Stimulated activated naive CD8-positive, alpha-beta T cell treated with anti-CD3 and anti-CD28 coated beads, Interleukin-15, Interleukin-2, amounts not matched to agents 100 ng/mL and 50 ng/mL, for 24 hours (primary cell): ENCODE data around the gene MTARC2.

ENCODE experiments used
- H3K27ac Mint-ChIP-seq: one replicate; pipeline ENCODE4 v1.8.0; 2021; ENCODE audit warnings: mild to moderate bottlenecking, mixed read lengths
- H3K27me3 Mint-ChIP-seq: one replicate; pipeline ENCODE4 v1.8.0; 2021; ENCODE audit warnings: mixed read lengths
- H3K36me3 Mint-ChIP-seq: one replicate; pipeline ENCODE4 v1.8.0; 2021; ENCODE audit warnings: low read depth, mixed read lengths
- H3K4me1 Mint-ChIP-seq: one replicate; pipeline ENCODE4 v1.8.0; 2021; ENCODE audit warnings: low read depth, mixed read lengths
- H3K4me3 Mint-ChIP-seq: one replicate; pipeline ENCODE4 v1.8.0; 2021; ENCODE audit warnings: mild to moderate bottlenecking, mixed read lengths
- H3K9me3 Mint-ChIP-seq: one replicate; pipeline ENCODE4 v1.8.0; 2021; ENCODE audit warnings: mixed read lengths

Gene MTARC2

DNA sequence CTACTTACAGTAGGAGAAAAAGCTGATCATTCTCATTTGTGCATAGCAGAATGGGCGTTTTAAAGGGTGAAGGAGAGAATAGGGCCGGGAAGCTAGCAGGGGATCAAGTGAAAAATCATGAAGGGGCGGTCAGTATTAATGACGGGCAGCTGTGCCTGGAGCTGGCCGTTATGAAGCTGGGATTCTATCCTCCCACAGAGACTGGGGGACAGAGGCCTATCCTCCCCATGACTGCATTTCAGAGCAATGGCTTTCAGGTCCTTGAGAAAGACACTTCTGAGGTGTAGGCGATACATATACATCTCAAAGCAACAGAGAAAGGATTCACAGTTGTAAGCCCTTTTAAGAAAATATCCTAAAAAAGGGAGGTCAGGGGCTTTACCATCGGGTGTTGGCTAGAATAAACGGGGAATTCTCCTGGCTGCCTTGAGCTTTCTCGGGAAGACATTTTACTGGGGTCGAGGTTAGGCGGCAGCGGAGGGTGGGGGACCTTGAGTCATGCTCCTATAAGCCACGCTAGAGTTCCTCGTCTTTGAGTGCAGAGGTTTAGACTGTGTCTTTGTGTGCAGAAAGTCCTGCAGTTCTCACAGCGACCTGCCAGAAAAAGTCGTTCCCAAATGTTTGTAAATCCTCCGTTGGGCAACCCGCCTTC lies 559 bp upstream of the MTARC2 start:
- H3K9me3 Mint-ChIP-seq: no peaks in the 10 kb centered on the region
- no peak overlapping the region for H3K27ac Mint-ChIP-seq
- H3K27me3 Mint-ChIP-seq: peaks cover 58% of the 10 kb centered on the region
- H3K4me3 Mint-ChIP-seq: peak overlapping the region; percentile 64
- H3K4me1 Mint-ChIP-seq: peaks cover 10% of the 10 kb centered on the region
- H3K36me3 Mint-ChIP-seq: no peaks in the 10 kb centered on the region

DNA sequence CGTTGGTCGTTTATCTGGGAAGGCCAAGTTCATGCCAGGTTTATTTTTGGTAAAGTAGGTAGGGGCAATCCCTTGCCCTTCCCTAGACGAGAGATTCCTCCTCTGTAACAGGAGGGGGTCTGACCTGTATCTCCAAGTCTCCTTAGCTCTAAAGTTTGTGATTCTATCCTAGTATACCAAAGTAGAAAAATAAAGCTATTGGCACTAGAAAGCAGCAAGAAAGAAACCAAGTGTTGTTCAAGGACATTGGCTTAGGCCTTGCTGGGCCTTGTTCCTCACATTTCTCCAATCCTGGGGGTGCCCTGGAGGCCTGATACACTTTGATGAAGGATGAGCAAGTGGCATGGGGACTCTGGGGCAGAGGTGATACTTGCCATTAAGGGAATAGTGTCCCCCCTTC lies 814 bp downstream of the MTARC2 start:
- no peaks in the 10 kb centered on the region for H3K9me3 Mint-ChIP-seq
- H3K27ac Mint-ChIP-seq: no peak overlapping the region
- H3K27me3 Mint-ChIP-seq: peaks cover 58% of the 10 kb centered on the region
- peaks cover 10% of the 10 kb centered on the region for H3K4me1 Mint-ChIP-seq
- H3K4me3 Mint-ChIP-seq: peak overlapping the region; percentile 36
- H3K36me3 Mint-ChIP-seq: no peaks in the 10 kb centered on the region

DNA sequence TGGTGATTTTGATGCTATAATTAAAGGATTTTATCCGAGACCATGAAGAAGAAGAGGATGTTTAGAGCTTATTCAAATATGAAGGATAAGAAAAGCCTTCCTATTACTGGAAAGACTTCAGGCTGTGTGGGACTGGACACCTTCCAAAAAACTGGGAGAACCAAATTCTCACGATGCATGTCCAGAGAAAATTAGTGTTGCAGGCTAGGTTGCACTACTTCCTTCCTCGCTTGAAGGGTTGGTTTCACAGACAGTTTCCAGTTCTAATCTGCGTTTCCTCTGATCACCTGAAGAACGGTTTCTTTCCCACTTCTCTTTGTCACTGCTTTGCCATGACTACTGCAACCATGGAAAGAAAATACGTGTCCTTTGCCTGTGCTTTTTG lies 2.0 kb downstream of the MTARC2 start:
- no peaks in the 10 kb centered on the region for H3K9me3 Mint-ChIP-seq
- H3K4me1 Mint-ChIP-seq: peaks cover 10% of the 10 kb centered on the region
- H3K27ac Mint-ChIP-seq: no peak overlapping the region
- peaks cover 59% of the 10 kb centered on the region for H3K27me3 Mint-ChIP-seq
- H3K4me3 Mint-ChIP-seq: no peak overlapping the region
- no peaks in the 10 kb centered on the region for H3K36me3 Mint-ChIP-seq

DNA sequence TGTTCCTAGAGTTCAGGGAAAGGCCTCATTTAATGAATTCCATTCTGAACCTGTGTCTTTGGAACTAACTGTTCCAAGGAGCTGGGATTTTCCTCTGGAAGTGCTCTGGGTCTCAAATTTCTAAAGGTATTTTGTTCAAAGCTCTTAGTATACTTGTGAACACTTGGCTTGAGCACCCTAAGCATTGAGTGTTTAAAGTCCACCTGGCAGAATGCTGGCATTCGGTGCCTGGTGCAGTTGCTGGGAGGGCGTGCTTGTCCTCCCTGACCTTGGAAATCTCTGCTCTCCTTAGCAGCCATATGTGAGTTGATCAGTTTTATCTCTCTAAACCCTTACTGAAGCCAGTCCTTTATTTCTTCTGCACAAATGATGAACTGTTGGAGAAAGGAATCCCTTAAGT lies 3.0 kb downstream of the MTARC2 start:
- H3K4me1 Mint-ChIP-seq: peaks cover 10% of the 10 kb centered on the region
- no peak overlapping the region for H3K4me3 Mint-ChIP-seq
- no peak overlapping the region for H3K27ac Mint-ChIP-seq
- peaks cover 58% of the 10 kb centered on the region for H3K27me3 Mint-ChIP-seq
- no peaks in the 10 kb centered on the region for H3K36me3 Mint-ChIP-seq
- no peaks in the 10 kb centered on the region for H3K9me3 Mint-ChIP-seq

DNA sequence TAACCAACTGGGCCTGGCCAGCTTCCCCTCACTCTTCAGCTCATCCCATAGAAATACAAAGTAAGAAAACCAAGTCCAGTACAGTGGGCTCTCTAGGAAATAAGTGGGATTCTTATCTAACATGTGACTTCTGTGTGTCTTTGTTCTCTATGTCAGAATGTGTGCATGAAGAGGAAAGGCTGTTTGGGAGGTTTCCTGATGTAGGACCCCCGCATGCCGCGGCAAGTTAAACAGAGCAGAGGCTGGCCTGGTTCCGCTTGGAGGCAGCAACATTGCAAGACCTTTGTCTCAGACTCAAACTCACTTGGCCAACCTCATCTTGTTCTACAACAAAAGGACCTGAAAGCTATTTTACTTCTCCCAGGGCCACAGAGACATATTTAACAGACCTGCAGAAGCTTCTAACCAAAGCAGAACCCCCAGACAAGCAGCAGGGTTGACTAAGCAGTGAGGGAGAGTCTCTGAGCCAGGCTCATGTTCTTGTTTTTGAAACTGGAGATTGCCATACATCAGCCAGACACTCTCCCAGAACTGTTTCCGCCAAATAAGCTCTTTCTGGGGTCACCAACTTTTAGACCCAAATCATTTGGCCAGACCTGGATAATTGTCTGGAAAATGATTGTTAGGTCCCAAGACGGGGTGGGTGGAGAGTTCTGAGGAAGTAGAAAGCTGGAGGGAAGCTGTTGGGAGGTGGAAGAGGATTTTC lies 6.2 kb downstream of the MTARC2 start:
- H3K36me3 Mint-ChIP-seq: no peaks in the 10 kb centered on the region
- no peaks in the 10 kb centered on the region for H3K9me3 Mint-ChIP-seq
- H3K27me3 Mint-ChIP-seq: peaks cover 37% of the 10 kb centered on the region
- no peaks in the 10 kb centered on the region for H3K4me1 Mint-ChIP-seq
- no peak overlapping the region for H3K4me3 Mint-ChIP-seq
- no peak overlapping the region for H3K27ac Mint-ChIP-seq

DNA sequence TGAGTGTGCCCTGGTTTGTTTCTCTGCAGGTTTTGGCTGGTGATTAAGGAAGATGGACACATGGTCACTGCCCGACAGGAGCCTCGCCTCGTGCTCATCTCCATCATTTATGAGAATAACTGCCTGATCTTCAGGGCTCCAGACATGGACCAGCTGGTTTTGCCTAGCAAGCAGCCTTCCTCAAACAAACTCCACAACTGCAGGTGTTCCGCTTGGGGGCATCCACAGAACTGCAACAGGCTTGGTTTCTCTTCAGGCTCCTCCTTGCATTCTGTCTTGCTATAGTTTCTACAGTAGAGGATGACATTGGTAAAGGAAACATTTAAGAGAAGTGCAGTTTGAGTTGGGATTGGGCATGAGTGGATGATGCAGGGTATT lies 6.8 kb downstream of the MTARC2 start:
- peaks cover 36% of the 10 kb centered on the region for H3K27me3 Mint-ChIP-seq
- no peak overlapping the region for H3K4me3 Mint-ChIP-seq
- no peaks in the 10 kb centered on the region for H3K4me1 Mint-ChIP-seq
- H3K36me3 Mint-ChIP-seq: no peaks in the 10 kb centered on the region
- H3K27ac Mint-ChIP-seq: no peak overlapping the region
- no peaks in the 10 kb centered on the region for H3K9me3 Mint-ChIP-seq

DNA sequence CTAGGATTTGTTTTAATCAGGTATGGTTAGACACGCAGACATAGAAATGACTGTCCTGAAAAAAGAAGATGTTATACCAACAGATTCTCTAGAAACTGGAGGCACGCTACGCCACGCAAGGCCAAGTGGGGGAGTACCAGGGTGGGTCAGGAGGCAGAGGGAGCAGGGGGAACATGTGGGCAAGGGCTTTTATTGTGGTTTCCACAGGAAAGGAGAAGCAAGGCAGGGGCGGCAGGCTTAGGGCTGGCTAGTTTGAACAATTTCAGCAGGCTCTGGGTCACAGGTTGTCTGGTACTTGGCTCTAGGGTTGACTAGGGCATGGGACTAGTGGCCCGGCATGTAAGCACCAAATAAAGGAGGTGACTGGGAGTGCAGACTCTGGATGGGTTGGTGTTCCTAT lies 7.2 kb downstream of the MTARC2 start:
- Mint-ChIP-seq H3K4me3 (no peak overlapping the region), H3K27me3 (peaks cover 32% of the 10 kb centered on the region), H3K27ac (no peak overlapping the region), H3K36me3 (no peaks in the 10 kb centered on the region), H3K4me1 (no peaks in the 10 kb centered on the region), H3K9me3 (no peaks in the 10 kb centered on the region)

DNA sequence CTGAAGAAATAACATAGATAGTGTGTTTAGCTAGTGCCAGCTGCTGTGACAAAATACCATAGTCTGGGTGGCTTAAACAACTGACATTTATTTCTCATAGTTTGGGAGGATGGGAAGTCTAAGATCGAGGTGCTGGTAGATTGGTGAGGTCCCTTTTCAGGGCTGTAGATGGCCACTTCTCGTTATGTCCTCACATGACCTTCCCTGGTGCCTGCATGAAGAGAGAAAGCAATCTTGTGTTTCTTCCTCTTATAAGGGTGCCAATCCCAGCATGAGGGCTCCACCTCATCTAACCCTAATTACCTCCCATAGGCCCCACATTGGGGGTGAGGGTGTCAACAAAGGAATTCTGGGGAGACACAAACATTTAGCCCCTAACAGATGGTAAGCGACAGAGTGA lies 9.3 kb downstream of the MTARC2 start:
- Mint-ChIP-seq H3K27ac (no peak overlapping the region), H3K4me3 (no peak overlapping the region), H3K4me1 (no peaks in the 10 kb centered on the region), H3K27me3 (peaks cover 16% of the 10 kb centered on the region), H3K9me3 (no peaks in the 10 kb centered on the region), H3K36me3 (no peaks in the 10 kb centered on the region)

DNA sequence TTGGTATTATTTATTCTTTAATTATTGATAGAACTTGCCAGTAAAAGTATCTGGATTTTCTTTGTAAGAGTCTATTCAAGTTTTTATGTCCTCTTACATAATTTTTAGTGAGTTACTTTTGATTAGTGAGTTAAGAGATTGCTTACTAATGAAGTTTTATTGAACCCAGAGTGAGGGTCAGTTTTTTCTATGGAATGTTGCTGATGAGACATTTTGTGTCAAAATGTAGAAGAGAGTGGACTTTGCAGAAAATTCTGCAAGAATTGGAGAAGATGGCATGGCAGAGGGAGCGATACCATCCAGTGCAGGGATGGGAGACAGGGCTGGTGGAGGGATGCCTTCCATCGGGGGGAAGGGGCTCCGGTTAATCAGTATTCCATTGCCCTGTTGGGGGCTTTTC lies 11.0 kb downstream of the MTARC2 start:
- peaks cover 15% of the 10 kb centered on the region for H3K27me3 Mint-ChIP-seq
- H3K4me3 Mint-ChIP-seq: no peak overlapping the region
- no peaks in the 10 kb centered on the region for H3K36me3 Mint-ChIP-seq
- no peaks in the 10 kb centered on the region for H3K4me1 Mint-ChIP-seq
- H3K27ac Mint-ChIP-seq: no peak overlapping the region
- H3K9me3 Mint-ChIP-seq: no peaks in the 10 kb centered on the region

DNA sequence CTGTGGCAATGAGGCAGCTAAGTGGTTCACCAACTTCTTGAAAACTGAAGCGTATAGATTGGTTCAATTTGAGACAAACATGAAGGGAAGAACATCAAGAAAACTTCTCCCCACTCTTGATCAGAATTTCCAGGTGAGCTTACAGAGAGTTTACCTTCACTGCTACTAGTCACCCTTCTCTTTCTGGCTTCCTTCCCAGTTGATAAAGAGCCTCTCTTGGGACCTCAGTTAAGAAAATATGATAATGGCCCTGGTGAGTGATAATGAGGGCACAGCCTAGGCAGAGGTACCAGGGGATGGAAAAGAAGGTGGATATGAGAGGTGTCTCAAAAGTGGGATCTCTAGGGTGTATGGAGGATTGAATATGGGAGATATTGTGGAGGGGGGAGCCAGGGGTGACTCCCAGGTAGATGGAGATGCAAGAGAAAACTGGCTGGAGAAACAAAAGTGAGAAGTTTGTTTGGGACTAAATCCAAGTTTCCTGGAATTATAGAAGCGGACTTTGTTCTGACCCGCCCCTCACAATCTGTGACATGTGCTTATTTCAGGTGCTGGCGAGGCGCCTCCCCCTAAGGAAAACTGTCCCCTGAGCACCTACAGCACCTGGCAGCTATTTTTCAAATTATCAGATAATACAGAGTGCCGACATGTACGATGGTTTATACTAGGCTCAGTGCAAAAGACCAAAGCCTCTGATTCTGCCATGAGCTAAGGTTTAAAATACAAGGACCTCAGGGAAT lies 13.7 kb downstream of the MTARC2 start:
- Mint-ChIP-seq H3K4me3 (no peak overlapping the region), H3K9me3 (no peaks in the 10 kb centered on the region), H3K4me1 (no peaks in the 10 kb centered on the region), H3K27ac (no peak overlapping the region), H3K27me3 (peaks cover 7% of the 10 kb centered on the region), H3K36me3 (no peaks in the 10 kb centered on the region)

DNA sequence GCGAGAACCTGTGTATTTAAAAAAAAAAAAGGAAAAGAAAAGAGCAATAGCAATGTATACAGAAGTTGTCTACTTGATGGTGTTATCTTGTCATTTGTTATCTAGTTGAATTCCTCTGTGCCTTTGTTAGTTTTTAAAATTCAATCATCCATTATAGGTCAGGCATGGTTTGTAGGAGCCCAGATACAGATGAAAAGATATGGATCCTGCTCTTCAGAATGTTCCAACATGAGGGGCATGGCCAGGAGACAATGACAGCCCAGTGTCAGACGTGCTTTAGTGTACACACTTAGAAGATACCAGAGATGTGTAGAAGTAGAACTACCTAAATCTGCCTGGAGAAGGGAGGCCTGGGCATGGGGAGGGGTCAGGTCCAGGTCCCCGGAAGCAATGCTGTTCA lies 16.6 kb downstream of the MTARC2 start:
- Mint-ChIP-seq H3K4me3 (no peak overlapping the region), H3K27me3 (no peaks in the 10 kb centered on the region), H3K36me3 (no peaks in the 10 kb centered on the region), H3K9me3 (no peaks in the 10 kb centered on the region), H3K27ac (no peak overlapping the region), H3K4me1 (no peaks in the 10 kb centered on the region)

DNA sequence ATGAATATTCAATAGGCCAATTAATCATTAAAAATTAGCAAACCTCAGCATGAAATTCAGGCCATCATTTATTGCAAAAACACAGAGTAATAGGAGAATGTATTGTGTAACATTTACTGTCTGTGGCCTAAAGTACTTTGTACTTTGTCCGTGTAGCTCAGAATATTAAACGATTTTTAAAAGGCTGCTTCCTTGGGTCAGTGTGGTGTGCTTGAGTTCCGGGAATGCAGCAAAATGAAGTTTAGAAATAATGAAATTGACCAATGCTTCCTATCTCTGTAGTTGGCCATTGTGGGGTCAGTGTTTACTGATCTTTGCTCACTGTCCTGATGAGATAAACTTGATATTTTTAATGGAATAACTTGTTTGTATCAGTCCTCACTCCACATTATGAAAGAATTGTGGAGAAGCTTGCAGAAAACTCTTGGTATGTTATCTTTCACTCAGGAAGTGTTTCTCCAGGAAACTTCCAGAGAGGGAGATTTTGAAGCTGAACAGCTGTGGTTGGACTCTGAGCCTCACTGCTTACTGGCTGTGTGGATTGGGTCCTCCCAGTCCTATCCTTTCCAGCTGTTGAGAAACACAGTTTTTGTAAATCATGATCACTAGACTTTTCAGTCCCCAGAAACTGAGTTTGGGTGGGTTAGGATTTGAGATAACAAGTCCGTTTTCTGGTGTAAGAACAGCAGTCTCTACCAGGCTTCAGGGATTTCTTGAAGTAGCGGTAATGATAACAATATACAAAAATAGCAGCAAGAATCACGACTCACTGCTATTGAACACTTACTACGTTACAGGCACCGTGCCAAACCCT lies 19.4 kb downstream of the MTARC2 start:
- H3K27me3 Mint-ChIP-seq: peaks cover 3% of the 10 kb centered on the region
- H3K4me3 Mint-ChIP-seq: no peak overlapping the region
- no peak overlapping the region for H3K27ac Mint-ChIP-seq
- no peaks in the 10 kb centered on the region for H3K36me3 Mint-ChIP-seq
- H3K4me1 Mint-ChIP-seq: peaks cover 4% of the 10 kb centered on the region
- H3K9me3 Mint-ChIP-seq: no peaks in the 10 kb centered on the region

DNA sequence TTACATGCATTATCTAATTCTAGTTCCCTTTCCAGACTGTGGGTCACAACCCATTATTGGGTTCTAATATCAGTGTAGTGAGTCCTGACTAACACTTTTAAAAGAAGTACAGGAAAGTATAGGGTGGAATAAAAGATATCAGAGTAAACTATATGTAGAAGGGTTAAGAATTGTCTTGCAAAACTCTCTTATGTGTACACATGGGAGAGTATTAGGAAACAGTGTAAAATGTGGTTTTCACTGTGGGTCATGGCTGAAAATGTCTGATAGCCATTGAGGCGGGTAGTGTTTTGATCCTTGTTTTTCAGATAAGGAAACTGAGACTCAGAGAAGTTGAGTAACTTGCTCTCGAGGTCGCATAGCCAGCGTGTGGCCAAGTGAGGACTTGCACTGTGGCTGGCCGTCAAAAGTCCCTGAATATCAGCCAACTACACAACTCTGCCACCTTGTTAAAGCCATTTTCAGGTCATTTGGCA lies 20.0 kb downstream of the MTARC2 start:
- H3K36me3 Mint-ChIP-seq: no peaks in the 10 kb centered on the region
- no peak overlapping the region for H3K27ac Mint-ChIP-seq
- H3K27me3 Mint-ChIP-seq: peaks cover 3% of the 10 kb centered on the region
- H3K4me1 Mint-ChIP-seq: peaks cover 4% of the 10 kb centered on the region
- H3K9me3 Mint-ChIP-seq: no peaks in the 10 kb centered on the region
- no peak overlapping the region for H3K4me3 Mint-ChIP-seq

DNA sequence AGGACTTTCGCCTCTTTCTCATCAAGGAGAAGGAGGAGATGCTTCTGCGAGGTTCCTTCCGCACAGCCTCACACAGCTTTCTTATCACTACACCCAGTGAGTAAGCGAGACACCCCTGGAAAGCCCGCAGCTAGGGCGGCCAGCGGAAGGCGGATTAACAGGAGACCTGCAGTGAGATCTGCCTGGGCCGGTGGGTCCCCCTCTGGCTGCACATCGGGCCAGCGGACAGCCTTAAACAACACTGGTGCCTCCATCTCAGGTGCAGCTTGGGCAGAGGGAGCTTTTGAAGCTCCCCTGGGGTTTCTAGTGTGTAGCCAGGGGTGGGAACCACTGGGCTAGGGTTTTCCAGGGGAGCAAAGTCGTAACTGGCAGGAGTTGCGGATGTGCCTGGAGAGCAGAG lies 21.1 kb downstream of the MTARC2 start:
- Mint-ChIP-seq H3K27me3 (peaks cover 3% of the 10 kb centered on the region), H3K36me3 (no peaks in the 10 kb centered on the region), H3K4me1 (peaks cover 4% of the 10 kb centered on the region), H3K4me3 (no peak overlapping the region), H3K27ac (no peak overlapping the region), H3K9me3 (no peaks in the 10 kb centered on the region)
